HG03457 (cell line): Measurements from ENCODE around the gene SUSD6.
"Not testable (repeated sequence)": the region's sequence is repeated elsewhere in the genome, so short reads cannot be mapped to it uniquely, and the experiment has no call there.

Experiments
- ATAC-seq: cut with Tn5 transposase; IDR thresholded peaks from one replicate; pipeline ENCODE4 v1.9.1; 2021; ENCODE audit warnings: moderate number of reproducible peaks; ENCODE audit not compliant: unreplicated experiment

The SUSD6 gene

DNA sequence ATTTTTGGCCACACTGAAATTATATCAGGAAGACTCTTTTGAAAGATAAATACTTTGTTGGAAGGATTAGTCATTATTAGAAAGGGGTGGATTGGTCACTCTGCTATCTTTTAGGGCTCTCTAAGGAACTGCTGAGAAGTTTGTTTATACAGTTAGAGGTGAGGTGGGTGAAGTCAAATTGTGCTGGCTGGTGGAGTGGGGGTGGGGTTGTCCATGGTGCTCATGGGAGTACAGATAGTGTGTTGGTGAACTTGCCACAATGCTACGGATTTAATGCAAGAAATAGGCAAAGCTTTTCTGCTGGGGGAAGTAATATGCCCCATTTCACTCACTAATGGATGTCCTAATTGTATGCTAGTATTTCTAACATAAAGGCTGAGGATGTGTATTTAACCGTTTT is 35.8 kb downstream of the SUSD6 start:
- no peak for ATAC-seq

DNA sequence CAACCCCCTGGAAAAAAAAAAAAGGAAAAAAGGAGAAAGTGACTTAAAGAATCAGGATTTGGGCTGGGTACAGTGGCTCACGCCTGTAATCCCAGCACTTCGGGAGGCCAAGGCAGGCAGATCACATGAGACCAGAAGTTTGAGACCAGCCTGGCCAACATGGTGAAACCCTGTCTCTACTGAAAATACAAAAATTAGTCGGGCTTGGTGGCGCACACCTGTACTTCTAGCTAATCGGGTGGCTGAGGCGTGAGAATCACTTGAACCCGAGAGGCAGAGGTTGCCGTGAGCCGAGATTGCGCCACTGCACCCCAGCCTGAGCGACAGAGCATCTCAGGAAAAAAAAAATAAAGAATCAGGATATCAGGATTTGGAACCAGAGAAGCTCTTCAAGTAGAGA is 36.2 kb downstream of the SUSD6 start:
- not testable (repeated sequence) for ATAC-seq

DNA sequence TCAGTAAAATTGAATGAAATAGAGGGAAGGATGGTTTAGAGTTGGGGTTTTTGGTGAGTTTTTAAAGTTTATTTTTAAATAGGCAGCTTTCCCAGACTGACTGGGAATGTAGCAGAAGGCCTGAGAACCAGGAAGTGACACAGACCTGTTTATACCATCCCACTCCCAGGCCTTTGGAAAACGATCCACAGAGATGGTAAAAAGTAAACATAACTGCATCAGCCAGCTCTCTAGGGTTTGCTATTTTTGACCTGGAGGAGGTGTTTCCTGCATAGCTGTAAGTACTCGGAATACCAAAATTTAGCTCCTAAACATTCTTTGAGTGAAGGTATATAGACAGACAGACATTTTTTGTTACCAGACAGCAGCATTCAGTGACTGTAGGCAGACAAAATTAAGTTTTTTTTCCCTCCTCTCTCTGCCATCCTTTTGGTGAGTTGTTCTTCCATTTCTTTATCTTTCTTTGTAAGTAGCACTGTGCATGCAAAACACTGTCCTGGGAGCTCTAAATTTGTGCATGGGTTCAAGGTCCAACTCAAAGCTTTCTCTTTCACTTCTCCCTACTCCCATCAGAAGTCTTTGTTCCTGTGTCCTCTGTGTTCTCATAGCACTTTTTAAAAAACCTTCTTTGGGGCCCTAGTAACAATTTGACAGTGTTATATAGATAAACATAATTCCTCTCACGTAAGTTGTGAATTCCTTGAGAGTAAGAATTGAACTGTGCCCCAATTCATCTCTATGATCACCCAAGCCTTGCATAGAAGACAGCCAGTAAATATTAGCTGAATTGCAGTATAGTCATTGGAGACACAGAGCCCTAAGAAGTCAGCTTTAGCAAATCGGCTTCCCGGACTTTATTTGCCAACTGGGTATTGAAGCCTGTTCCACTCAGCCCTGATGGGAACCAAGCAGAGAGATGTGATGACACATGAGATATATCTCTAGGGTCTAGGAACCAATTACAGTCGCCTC is 37.4 kb downstream of the SUSD6 start:
- no peak for ATAC-seq

DNA sequence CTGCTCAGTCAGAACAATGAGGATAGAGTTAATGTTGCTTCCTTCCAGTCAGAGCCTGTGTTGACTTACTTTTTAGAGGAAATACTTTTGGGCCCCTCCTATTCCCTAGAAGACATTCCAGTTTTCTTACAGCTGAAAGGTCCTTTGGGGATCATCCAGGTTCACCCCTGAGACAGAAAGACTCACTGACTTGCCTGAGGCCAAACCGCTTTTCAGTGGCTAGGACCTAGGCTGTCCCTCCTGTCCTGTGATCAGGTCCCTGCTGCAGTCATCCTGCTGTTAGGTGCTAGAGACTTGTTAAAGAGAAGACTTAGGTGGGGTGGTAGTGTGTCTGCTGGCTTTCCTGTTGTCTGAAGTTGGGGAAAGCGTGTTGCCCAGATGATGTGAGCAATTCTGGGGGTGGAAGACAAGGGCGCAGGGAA is 39.6 kb downstream of the SUSD6 start:
- no peak for ATAC-seq

DNA sequence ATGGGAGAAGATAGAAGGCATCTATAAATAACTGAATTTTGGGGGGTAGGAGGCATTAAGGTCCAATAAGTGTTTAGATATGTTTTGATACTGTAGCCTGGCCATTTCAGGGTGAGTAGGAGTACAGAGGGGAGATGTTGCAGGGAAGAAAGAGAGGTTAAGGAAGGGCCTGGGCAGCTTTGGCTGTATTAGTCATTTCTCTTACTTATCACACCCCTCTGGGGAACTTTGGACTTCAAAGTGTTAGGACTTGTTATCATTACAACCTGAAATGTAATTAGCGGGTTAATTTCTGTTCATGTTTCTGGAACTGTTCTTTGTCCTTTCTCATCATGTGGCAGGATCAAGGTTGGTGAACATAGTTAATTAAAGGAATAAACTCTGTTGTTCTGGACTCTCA is 40.3 kb downstream of the SUSD6 start:
- ATAC-seq: no peak

DNA sequence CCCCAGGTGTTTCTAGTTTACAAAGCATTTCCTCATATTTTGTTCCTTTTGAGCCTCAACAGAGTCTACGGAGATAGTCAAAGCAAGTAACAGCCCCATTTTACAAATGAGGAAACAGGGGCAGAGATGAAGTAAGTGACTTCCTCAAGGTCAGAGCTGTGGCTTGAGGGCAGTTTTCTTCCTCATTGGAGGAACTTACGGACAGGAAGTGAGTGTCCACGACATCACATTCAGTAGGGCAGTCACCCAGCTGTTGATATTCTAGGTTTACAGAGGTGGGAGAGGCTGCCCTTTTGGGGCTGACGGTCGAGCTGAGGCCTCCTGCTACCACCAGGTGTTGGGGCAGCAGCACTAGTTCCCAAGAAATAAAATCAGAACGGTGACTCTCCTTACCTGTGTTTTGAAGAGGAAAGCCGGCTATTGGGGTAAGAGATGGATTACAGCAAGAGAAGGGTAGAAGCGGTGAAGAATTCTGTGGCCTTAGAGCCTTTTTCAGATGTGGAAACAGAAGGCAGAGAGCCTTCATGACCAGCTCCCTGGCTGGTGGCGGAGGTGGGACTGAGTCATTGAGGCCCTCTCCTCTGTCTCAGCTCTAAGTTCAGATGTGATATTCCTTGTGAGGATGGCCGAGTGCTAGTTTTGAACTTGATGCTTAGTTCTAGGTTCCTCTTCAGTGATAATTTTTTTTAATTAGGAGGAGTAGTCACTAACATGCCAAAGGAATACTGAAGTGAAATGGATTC is 41.7 kb downstream of the SUSD6 start:
- no peak for ATAC-seq

DNA sequence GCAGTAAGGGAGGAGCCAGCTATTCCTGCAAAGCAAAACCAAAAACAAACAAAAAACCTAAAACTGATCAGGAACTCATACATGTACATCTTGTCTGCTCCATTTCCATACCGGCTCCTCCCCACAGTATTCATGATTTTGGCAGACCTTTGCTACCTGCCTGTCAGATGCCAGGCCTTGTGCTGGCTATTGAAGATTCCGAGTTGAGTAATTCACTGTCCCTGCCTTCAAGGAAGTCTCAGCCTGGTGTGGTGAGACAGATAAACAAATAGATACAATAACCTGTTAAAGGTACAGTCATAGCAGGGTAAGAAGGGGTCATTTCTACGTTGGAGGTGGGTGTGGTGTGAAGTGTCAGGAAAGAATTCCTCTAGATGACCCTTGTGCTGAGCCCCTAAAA is 42.7 kb downstream of the SUSD6 start:
- ATAC-seq: no peak

DNA sequence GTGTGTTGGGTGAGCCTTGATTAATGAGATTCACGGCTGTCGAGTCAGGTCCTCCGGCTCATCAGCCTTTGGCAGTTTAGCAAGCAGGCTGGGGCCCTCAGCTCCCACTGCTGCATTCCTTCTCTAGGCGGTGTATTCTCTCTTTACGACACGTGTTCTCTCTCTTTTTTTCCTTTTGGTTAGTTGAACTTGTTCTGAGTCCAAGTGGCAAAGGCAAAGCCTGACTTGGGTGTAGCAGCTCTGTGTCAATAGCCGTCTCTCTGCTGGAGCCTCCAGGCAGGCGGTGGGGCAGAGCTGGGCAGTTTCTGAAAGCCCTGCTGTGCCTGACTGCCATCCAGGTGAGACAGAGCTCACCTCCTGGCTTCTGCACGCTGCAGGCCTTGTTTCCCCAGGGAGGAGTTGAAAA is 46.6 kb downstream of the SUSD6 start:
- no peak for ATAC-seq

DNA sequence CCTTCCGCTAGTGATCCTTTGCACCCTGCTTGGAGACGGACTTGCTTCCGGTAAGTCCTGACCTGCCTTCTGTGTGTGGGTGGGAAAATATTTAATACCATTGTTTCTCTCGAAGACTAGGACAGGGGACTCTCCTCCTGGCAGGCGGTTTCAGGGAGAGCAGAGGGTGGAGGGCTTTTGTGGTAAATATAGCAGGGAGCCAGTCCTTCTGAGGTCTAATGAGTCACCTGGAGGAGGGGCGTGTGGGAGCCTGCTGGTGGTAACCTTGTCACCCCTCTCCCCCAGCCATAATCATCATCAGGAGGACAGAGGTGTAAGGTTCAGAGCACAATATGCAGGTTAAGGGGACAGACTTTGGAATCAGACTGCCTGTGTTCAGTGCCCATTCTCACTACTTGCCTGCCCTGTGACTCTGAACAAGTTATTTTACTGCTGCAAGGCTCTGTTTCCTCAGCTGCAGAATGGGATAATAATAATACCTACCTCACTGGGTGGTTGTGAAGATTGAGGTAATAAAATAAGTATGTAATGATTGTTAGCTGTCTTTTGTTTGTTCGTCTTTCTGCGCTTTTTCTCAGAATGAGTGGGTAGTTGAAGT is 47.4 kb downstream of the SUSD6 start:
- ATAC-seq: no peak

DNA sequence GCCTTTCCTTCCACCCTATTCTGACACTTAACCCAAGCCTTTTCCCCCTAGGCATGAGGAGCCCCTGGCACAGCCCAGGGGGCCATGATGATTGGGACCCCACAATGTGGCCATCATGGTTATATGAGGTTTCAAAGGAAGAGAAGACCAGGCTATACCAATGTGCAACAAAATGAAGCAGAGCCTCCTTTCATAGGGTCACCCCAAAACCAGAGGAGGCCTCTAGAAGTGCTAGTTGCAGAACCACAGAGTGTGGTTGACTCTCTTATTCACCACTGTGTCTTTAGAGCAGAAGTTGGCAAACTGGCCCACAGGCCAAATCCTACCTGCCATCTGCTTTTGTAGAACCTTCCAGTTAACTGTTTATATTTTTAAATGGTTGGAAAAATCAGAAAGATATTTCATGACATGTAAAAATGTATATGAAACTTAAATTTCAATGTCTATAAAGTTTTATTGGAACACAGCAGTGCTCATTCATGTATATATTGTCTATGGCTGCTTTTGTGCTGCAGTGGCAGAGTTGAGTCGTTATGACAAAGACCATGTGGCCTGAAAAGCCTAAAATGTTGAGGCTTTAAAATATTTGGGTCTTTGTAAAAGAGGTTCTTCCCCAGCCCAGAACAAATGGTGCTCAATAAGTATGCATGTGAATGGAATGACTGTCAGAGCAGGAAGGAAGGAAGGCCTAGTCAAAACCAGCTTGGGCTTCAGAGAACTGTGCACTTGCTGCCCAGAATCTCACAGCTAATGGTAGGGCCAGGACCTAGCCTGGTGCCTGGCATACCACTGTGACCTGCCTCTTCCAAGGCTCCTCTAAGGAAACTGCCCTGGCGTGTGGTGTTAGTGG is 49.2 kb downstream of the SUSD6 start:
- ATAC-seq: no peak

DNA sequence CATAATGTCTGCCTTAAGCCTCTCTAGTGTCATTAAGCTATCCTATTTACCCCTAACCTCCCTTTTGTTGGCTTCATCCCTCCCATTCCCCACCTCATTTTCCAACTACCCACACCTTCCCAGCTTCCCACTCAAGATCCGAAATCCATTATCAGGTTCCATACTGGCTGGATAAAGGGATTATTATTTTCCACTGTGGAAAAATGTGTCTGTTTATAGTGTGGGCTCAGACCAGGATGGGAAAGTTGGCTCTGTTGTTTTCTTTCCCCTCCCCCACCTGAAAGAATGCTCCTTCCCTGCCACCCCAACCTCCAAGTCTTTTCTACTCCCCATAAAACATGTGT is 49.8 kb downstream of the SUSD6 start:
- no peak for ATAC-seq

DNA sequence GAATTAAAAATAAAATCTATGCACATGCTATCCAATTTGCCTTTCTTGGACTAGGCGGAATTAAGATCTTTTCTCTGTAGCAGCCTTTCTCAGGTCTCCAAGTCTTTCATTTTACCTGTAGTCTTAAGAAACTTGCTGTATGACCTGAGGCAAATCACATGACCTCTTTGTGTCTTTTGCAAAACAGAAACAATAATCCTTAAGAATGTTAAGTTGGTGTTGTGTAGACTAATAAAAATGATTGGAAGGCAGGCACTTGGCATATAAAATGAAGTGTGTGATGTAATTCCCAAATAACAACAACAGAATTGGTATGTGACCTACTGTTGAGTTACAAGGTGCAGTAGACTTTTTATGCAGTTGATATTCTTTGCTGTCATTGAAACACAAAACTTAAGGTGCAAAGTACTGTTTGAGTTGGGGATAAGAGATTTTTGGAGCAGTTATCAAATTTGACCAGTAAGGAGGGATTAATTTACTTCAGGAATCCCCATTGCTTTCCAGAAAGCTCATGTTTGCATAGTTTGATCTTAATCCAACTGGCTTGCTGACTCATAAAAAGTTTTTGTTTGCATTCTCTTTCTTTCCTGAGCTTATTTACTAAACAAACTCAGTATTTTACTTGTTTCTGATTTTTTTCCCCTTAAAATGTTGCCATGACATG is 51.4 kb downstream of the SUSD6 start:
- no peak for ATAC-seq

DNA sequence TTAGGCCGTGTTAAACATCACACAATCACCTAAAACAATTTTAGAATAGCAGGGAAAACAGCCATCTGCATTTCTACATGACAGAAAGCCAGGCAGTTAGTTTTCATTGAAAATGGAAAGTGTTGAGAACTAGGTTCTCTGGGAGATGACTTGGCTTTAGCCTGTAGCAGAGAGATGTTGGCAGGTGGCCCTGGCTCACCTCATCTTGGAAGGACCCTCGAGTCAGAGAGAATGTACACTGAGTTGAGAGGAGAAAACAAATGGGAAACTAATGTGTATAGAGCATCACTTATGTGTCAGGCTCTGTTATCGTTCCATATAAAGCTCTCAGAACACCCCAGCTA is 51.9 kb downstream of the SUSD6 start:
- no peak for ATAC-seq

DNA sequence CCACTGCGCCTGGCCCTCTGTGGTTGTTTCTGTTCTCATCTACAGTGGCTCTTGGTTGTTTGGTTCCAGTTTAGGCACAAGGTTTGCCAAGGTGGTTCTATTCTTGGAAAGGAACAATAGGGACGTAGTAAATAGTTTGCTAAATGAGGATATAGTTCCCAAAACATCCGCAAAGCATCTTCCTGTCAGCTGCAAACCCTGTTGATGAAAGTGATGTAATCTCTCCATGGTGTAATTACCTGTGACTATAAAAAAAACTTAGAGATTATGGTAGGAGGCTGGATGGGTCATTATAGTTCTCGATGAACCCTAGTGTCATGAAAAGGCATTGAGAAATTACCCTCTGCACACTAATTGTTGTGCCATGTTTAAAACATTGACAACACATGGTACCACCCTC is 52.9 kb downstream of the SUSD6 start:
- ATAC-seq: no peak

DNA sequence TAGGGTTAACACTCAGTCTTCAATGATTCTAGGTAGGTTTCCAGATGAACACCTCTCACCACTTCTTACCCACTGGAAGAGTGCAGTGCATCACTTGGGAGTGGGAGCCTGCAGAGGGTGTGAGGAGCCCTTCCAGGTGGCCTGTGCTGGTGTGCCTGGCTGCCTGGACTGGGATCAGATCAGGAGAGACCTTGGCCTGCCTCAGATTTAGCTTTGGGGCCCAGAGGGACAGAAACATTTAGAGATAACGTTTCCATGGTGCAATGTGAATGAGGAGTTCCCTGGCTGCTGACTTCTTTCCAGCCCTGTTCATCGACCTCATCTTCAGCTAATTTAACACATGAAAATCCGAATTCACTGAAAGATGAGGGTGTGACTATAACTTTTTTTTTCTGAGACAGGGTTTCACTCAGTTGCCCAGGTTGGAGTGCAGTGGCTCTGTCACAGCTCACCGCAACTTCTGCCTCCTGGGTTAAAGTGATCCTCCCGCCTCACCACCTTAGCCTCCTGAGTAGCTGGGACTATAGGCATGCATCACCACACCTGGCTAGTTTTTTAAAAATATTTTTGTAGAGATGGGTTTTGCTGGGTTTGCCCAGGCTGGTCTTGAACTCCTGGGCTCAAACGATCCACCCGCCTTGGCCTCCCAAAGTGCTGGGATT is 53.6 kb downstream of the SUSD6 start:
- no peak for ATAC-seq

DNA sequence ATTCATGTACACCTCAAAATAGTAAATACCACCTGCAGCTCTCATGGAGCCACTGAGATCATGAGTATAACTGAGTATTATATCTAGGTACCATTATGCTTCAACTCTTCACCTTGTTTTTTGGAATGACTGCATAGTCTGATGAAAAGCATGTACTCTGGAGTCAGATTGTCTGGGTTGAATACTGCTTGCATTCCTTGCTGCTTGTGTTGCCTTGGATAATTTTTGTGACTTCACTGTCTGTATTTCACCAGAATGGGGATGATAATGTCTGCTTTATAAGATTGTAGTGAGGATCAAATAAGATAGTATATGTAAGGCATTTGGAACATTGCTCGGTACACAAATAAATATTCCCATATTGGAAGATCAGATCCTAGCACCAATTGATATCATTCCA is 54.2 kb downstream of the SUSD6 start:
- no peak for ATAC-seq

DNA sequence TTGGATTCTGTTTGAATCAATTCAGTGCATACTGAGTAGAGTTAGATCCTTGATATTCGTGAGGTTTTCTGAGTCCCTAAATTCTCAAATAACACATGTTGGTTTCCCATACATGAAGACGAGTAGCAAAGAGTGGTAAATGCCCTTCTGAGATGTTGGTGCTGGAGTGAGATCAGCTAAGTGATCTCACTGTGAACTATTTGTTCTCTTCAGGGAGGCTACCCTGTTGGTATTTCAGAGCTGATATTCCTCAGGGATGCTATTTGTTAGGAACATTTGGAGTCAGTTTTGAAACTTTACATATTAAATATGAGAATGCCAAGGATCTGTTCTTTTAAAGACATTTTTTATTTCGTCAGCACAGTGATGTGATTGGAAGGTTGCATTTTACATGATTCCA is 54.7 kb downstream of the SUSD6 start:
- ATAC-seq: no peak

DNA sequence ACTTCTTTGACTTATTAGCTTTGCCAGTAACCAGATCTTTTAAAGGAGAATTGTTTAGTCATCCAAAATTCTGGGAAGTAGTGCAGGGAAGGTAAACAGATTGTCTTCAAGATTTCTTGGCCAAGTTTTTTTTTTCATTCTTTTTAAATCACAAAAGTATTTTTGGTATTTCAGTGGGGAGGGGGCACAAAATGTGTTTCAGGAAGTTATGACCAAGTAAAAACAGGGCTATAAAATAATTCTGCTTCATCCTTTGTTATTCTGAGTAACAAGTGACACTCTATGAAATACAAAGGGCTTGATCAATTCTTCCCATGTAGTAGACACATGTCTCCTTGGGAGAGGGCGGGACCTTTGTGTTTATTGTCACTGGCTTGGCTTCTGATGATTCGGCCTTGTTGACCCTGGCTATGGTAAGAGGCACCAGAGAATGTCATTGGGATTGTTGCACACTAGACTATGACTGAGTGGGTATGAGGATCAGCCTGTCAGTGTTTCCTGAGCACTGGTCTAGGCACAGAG is 55.4 kb downstream of the SUSD6 start:
- ATAC-seq: no peak

DNA sequence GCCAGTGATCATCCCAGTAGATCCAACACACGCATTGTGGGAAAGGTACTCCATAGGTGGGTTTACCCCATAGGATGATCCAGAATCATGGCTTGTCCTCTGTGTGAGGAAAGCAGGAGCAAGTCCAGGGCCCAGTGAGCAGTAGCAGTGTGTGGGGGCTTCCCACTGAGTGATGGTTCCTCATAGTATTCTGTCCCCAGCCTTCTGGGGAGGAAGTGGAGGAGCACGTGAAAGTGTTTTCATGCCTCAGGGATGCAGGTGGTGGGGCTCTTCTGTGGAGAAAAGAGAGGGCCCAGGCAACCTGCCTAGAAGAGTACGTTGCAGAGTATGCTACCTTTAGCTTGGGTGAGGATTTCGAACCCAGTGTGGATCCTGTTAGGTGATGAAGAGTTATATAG is 56.5 kb downstream of the SUSD6 start:
- no peak for ATAC-seq

DNA sequence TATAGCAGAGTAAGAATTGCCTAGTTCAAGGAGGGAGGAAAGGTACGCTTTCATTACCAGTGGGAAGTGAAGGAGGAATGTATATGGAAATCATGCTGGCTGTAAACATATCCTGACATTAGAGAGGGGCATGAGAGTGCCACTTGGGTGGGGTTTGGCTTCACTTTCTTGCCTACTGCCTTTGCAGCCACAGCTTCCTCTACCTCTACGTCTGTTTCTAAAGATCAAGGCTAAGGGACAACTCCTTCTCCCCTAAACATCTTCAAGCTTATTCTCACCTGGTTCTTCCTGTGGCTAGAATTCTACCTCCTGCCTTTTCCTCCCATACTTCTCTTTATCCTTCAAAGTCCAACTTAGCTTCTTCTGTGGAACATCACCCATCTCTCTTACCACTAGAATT is 58.0 kb downstream of the SUSD6 start:
- no peak for ATAC-seq
